Adrenal gland (tissue), 12 donors: Measurements from ENCODE around the gene DNAJC5. TPM values are rescaled to one million over a fixed set of nuclear protein-coding genes. Genes with fewer than 3 reads are reported as not detected.

Experiments used
- DNase-seq, 7 donors: peaks; one replicate each; pipeline ENCODE4 v3.0.0-alpha.2; 2019 to 2020
- H3K27ac ChIP-seq, 5 donors: fragments of 200-600 bp; sonication (generic) in 4 of 5; 1 replicate in 3 of 5; 2 replicates in 2 of 5; pipeline versions ENCODE4 v1.5.1 to v1.8.0; 2016 to 2020; ENCODE audit warnings: mild to moderate bottlenecking in 1 of 5
- H3K27me3 ChIP-seq: fragments of 200-600 bp; 2 replicates; pipeline ENCODE4 v1.8.0; 2021
- H3K36me3 ChIP-seq, 2 donors: fragments of 200-600 bp; replicated peaks in 1 of 2; 1 replicate in 1 of 2; 2 replicates in 1 of 2; pipeline versions ENCODE4 v1.5.1 to v1.8.0; 2018 to 2022
- H3K4me1 ChIP-seq, 2 donors: fragments of 200-600 bp; replicated peaks in 1 of 2; 1 replicate in 1 of 2; 2 replicates in 1 of 2; pipeline versions ENCODE4 v1.5.1 to v1.8.0; 2018 to 2021
- H3K4me3 ChIP-seq, 4 donors: fragments of 200-600 bp; sonication (generic) in 3 of 4; one replicate each; pipeline ENCODE4 v1.5.1; 2016 to 2018
- H3K9me3 ChIP-seq, 3 donors: fragments of 200-600 bp; sonication (generic) in 1 of 3; replicated peaks in 1 of 3; 1 replicate in 2 of 3; 2 replicates in 1 of 3; pipeline versions ENCODE4 v1.5.1 to v1.8.0; 2016 to 2021
- POLR2A ChIP-seq, 2 donors: fragments of 450-650 bp; IDR thresholded peaks; one replicate each; pipeline ENCODE4 v1.6.1; 2017; ENCODE audit warnings: antibody characterized with exemption in 2 of 2, mild to moderate bottlenecking in 2 of 2, moderate library complexity in 1 of 2
- WGBS, 4 donors: extraction: QIAGEN DNeasy Blood & Tissue Kit in 2 of 4; methylation state at CpG; one replicate each; pipeline versions ENCODE4 v1.1.5 to v1.1.7; 2013 to 2017; 5-methylcytosine and 5-hydroxymethylcytosine counted together
- intact Hi-C, 2 donors: fragments of 100-400 bp; cut with DNase I; formaldehyde crosslinking; loops; one replicate each; pipeline versions ENCODE4 v1.14.1 to v1.15.0; 2022 to 2023
- polyA plus RNA-seq, 3 donors: library from polyadenylated mRNA; stranded (reverse); fragments of 200-250 nt in 2 of 3; fragments of 350-450 nt in 1 of 3; fragmentation: Illumina TruSeq in 1 of 3; extraction: RNeasy Lipid Tissue Mini Kit (QIAGEN cat#74804) in 1 of 3; gene quantifications; one replicate each; pipeline ENCODE4 v1.2.3, GENCODE V29; 2013 to 2014
- total RNA-seq, 9 donors: library from RNA; depleted of rRNA in 4 of 9; stranded (reverse); fragments of >200 nt in 4 of 9; fragments of 120-200 nt in 1 of 9; fragmentation: NEBNext Ultra II Directional in 1 of 9; extraction: Animal tissue kit (Norgen Biotek cat#: 25700) in 1 of 9; gene quantifications; one replicate each; pipeline versions ENCODE4 v1.1.0 to v1.2.4, GENCODE V29; 2013 to 2023
- TF ChIP-seq, protein P1 (sequence below), 6 experiments: fragments of 450-650 bp in 4 of 6; fragments of 200-600 bp in 2 of 6; sonication (generic) in 1 of 6; IDR thresholded peaks; 1 replicate in 5 of 6; 2 replicates in 1 of 6; pipeline versions ENCODE4 v1.5.1 to v1.8.0; 2016 to 2021; ENCODE audit warnings: antibody characterized with exemption in 6 of 6, mild to moderate bottlenecking in 2 of 6, moderate library complexity in 1 of 6
- donor health status: healthy with polysubstance abuse.
- donor health status: Bipolar disorder and iron deficiency.
- donor health status: DM: yes; HTN: yes; CAD: no.
- donor health status: DM: no; HTN: no; CAD: no.
- donor health status: DM: no; HTN: no; CAD: no.
- donor health status: DM: yes; HTN: yes; CAD: no.

Gene DNAJC5
- total and polyA plus RNA-seq, 12 donors, result 26.5 to 78.0 (median 61.4) TPM

DNA sequence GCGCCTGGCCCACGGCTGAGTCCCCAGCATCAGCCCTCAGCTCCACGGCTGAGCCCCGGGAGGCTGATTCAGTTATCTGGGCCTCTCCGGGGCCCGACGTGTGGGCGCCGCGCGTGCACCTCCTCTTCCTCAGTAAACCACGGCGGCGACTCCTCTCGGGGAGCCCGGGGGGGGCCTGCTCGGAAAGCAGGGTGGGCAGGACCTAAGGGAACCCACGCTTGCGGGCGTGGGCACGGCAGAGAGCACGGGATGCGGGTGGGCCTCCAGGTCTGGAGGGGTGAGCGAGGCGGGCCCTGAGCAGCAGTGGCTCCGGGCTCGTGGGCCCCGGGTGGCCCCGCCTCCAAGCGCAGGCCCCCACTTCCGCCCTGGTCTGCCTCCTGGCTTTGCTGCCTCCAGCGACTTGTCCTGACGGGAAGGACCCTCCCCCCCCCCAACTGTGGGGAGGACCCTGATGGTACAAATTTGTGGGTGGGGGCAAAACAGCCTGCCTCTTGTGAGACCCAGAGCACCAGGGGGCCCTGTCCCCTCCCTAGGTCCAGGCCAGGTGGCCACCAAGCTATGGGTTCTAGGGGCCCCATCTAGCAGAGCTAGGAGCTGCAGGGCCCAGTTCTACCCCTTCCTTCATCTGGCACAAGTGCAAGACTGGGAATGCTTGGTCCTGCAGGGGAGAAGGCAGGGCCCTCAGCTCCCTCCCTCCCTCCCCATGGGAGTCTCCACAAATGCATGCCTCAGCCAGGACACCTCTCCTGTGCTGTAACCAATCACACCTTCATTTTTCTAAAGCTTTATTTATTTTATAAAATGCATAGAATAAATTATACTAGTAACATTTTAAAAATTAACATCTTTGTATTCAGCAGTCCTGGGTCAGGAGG is 44.4 kb downstream of the DNAJC5 start:
- H3K4me3 ChIP-seq, result no peak overlapping the region
- peaks cover 0 to 57% of the 10 kb centered on the region in 2 donors for H3K36me3 ChIP-seq
- H3K9me3 ChIP-seq, result no peaks in the 10 kb centered on the region
- no peak for DNase-seq
- intact Hi-C loops, result no loop called here
- WGBS, 4 donors, result 42 to 89% (median 82%) methylated on average over 3 to 33 of the region's 33 CpGs
- no peaks in the 10 kb centered on the region for H3K27me3 ChIP-seq
- no peak overlapping the region for H3K27ac ChIP-seq
- TF ChIP-seq, protein P1, sequence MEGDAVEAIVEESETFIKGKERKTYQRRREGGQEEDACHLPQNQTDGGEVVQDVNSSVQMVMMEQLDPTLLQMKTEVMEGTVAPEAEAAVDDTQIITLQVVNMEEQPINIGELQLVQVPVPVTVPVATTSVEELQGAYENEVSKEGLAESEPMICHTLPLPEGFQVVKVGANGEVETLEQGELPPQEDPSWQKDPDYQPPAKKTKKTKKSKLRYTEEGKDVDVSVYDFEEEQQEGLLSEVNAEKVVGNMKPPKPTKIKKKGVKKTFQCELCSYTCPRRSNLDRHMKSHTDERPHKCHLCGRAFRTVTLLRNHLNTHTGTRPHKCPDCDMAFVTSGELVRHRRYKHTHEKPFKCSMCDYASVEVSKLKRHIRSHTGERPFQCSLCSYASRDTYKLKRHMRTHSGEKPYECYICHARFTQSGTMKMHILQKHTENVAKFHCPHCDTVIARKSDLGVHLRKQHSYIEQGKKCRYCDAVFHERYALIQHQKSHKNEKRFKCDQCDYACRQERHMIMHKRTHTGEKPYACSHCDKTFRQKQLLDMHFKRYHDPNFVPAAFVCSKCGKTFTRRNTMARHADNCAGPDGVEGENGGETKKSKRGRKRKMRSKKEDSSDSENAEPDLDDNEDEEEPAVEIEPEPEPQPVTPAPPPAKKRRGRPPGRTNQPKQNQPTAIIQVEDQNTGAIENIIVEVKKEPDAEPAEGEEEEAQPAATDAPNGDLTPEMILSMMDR (IDR thresholded peaks at IDR 0.05), result no peak
- no peak for TF ChIP-seq POLR2A (IDR thresholded peaks at IDR 0.05)
- H3K4me1 ChIP-seq, result no peaks in the 10 kb centered on the region

DNA sequence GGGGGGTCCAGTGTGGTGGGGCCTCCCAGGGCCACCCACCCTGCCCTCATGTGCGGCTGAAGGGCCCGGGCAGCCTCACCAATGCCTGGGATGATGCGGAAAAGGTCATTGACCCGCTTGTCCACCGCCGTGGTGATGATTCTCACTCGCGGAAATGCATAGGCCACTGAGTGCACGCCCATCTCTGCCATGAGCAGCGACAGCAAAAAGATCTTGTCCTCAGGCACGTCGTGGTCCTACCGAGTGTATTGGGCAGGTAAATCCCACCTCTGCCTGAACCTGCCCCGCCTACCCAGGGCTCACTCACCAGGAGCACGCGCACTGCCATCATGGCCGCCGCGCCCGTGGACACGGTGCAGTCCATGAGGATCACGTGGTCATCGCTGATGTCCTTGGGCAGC is 45.1 kb downstream of the DNAJC5 start:
- WGBS, 4 donors, result 86 to 89% (median 88%) methylated on average over 7 to 23 of the region's 23 CpGs
- Histone ChIP-seq H3K36me3 (peaks cover 0 to 57% of the 10 kb centered on the region in 2 donors), H3K4me1 (no peaks in the 10 kb centered on the region), H3K4me3 (no peak overlapping the region), H3K9me3 (no peaks in the 10 kb centered on the region), H3K27me3 (no peaks in the 10 kb centered on the region), H3K27ac (no peak overlapping the region)
- intact Hi-C loops, result no loop called here
- TF ChIP-seq POLR2A (IDR thresholded peaks at IDR 0.05), result no peak
- TF ChIP-seq, protein P1 (IDR thresholded peaks at IDR 0.05), result no peak
- no peak for DNase-seq

DNA sequence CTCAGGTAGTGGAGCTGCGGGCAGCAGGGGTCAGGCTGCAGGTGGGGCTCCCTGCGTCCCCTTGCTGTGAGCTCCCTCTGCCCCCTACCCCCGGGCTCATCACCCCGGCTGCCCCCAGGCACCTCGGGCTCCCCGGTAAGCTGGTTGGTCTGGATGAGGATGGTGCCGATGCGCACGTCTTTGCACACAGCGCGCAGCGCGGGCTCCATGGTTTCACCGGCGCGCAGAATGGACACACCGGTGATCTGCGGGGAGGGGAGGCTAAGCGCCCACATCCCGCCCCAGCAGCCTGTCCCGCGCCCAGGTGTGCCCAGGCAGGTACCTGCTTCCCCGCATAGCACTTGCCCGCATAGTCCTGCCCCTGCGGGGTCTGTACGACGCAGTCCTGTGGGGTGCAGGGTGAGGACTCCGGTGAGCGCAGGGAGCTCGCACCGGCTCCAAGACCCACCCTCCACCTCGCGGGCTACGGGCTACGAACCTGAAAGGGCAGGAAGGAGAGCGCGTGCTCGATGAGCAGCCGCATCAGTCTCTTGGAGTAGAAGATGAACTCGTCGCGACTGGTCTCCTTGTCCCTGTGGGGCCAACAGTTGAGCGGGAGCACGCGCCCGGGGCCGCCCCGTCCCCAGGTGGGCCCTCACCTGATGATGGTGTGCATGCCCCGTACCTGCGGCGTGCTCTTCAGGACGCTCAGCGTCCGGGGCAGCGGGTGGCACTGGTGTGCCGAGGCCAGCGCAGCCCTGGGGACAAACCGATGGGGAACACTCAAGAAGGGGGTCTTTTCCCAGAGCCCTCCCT is 45.7 kb downstream of the DNAJC5 start:
- intact Hi-C loops, result no loop called here
- H3K27ac ChIP-seq, result no peak overlapping the region
- peak in 1 of 7 donors; percentile 17 for DNase-seq

More for the DNA sequence above, 45.7 kb downstream of the DNAJC5 start:
- no peak overlapping the region for H3K4me3 ChIP-seq
- TF ChIP-seq POLR2A (IDR thresholded peaks at IDR 0.05), result no peak
- TF ChIP-seq, protein P1 (IDR thresholded peaks at IDR 0.05), result no peak
- peaks cover 0 to 59% of the 10 kb centered on the region in 2 donors for H3K36me3 ChIP-seq
- no peaks in the 10 kb centered on the region for H3K27me3 ChIP-seq
- H3K4me1 ChIP-seq, result no peaks in the 10 kb centered on the region
- WGBS, 4 donors, result 89 to 94% (median 92%) methylated on average over 23 to 58 of the region's 58 CpGs
- no peaks in the 10 kb centered on the region for H3K9me3 ChIP-seq
